ENCODE data around the gene IFI30. TPM values are rescaled to one million over a fixed set of nuclear protein-coding genes. Genes with fewer than 3 reads are reported as not detected.

The IFI30 gene
- total RNA-seq, 1 experiment from 2014 or later: 20.2 TPM

DNA sequence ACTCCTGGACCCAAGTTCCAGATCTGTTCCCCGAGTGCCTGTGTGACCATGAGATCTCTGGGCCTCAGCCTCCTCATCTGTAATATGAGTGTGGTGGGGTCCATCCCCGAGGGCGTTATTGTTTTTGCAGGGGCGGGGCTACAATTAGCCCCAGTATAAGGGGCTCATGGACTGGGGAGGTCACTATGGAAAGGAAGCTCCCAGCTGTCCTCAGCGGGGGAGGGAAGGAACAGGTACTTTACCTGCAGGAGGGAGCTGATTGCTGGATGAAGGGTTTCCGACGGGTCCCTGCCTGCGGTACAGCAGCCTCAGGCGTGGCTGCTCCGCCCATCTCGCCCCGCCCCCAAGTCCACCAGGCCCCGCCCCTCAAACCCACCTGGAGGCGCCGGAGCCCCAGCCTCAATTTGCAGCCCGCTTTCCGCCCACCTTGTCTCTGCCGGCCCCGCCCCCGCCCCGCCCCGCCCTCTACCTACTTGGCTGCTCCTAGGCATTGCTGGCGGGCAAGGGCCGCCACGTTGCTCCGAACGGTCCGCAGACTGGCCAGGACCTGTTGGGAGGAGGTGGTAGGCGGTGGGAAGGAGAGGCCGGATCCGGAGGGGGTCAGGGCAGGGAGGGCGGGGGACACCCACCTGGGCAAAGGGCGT lies 47.1 kb downstream of the IFI30 start:
- Mint-ChIP-seq H3K27ac (peak overlapping the region; percentile 88), H3K27me3 (ENCODE audit: low read depth) (peaks cover 24% of the 10 kb centered on the region), H3K4me3 (peak overlapping the region; percentile 70), H3K9me3 (no peaks in the 10 kb centered on the region), H3K4me1 (peaks cover 28% of the 10 kb centered on the region), H3K36me3 (no peaks in the 10 kb centered on the region)
- peak; percentile 18 for ATAC-seq
- POLR2A ChIA-PET: interaction anchor here (0.7 to 1.5 kb wide), 3 partner anchors 10 to 16 kb away, joined by 4 to 8 read pairs (median 5); partner anchors contain the start of gene RAB3A
- TF ChIP-seq, protein P1, sequence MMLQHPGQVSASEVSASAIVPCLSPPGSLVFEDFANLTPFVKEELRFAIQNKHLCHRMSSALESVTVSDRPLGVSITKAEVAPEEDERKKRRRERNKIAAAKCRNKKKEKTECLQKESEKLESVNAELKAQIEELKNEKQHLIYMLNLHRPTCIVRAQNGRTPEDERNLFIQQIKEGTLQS (CRISPR knock-in tag; conservative IDR thresholded peaks at IDR 0.05): no peak
- TF ChIP-seq SP1 (CRISPR knock-in tag; conservative IDR thresholded peaks at IDR 0.05): peak; percentile 49
- TF ChIP-seq TCF7 (CRISPR knock-in tag; IDR thresholded peaks at IDR 0.05; ENCODE audit: low read depth): no peak
- TF ChIP-seq, protein P2, sequence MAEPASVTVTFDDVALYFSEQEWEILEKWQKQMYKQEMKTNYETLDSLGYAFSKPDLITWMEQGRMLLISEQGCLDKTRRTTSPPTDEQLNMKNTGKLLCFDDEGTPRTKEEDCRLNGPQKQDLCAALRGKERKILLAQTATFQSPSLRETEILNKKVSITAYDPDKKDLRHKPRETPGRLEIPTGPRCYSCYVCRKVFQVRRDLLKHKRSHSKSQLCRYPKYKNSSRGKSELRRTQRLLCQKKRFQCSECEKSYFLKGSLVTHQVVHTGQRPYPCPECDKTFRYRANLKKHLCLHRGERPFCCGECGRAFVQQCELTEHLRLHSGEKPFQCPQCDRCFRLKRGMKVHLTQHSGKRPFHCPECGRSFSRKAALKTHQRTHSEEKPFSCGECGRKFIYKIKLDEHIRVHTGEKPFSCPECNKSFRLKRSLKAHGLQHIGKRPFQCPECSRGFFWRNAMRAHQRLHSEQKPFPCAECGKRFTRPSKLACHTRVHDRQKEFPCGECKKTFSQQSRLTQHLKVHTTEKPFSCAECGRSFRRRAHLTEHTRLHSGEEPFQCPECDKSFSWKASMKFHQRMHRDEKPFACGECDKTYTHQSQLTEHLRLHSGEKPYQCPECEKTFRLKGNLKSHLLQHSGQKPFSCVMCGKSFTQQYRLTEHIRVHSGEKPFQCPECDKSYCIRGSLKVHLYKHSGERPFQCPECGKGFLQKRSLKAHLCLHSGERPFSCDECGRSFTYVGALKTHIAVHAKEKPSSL (CRISPR knock-in tag; conservative IDR thresholded peaks at IDR 0.05): no peak
- CTCF ChIA-PET: interaction anchor here (0.6 to 3.6 kb wide), 20 partner anchors 11 to 198 kb away, joined by 3 to 50 read pairs (median 5); partner anchors contain the start of genes JUND, LSM4, RAB3A and SSBP4
- peak; percentile 93 for DNase-seq (ENCODE audit: low spot score)

GRCh38 chr19:18221815-18222725 lies 48.5 kb downstream of the IFI30 start:
- ChIA-PET CTCF (interaction anchor here (0.6 to 3.6 kb wide), 15 partner anchors 10 to 1062 kb away, joined by 3 to 50 read pairs (median 4); partner anchors contain the start of genes LSM4, RAB3A and SSBP4), POLR2A (no interaction called here)
- ATAC-seq: no peak
- Mint-ChIP-seq H3K27me3 (ENCODE audit: low read depth) (peaks cover 35% of the 10 kb centered on the region), H3K4me1 (peaks cover 30% of the 10 kb centered on the region), H3K36me3 (no peaks in the 10 kb centered on the region), H3K9me3 (no peaks in the 10 kb centered on the region), H3K27ac (no peak overlapping the region; the same call in 1 of the 2 replicates), H3K4me3 (peak overlapping the region; percentile 52)
- no peak for TF ChIP-seq TCF7 (CRISPR knock-in tag; IDR thresholded peaks at IDR 0.05; ENCODE audit: low read depth)
- no peak for TF ChIP-seq TP53 (CRISPR knock-in tag; IDR thresholded peaks at IDR 0.05)
- no peak for TF ChIP-seq JUN (CRISPR knock-in tag; IDR thresholded peaks at IDR 0.05)
- TF ChIP-seq, protein P3, sequence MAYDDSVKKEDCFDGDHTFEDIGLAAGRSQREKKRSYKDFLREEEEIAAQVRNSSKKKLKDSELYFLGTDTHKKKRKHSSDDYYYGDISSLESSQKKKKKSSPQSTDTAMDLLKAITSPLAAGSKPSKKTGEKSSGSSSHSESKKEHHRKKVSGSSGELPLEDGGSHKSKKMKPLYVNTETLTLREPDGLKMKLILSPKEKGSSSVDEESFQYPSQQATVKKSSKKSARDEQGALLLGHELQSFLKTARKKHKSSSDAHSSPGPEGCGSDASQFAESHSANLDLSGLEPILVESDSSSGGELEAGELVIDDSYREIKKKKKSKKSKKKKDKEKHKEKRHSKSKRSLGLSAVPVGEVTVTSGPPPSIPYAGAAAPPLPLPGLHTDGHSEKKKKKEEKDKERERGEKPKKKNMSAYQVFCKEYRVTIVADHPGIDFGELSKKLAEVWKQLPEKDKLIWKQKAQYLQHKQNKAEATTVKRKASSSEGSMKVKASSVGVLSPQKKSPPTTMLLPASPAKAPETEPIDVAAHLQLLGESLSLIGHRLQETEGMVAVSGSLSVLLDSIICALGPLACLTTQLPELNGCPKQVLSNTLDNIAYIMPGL (CRISPR knock-in tag; IDR thresholded peaks at IDR 0.05): no peak
- TF ChIP-seq RORB (CRISPR knock-in tag; IDR thresholded peaks at IDR 0.05): no peak
- DNase-seq (ENCODE audit: low spot score): no peak

DNA sequence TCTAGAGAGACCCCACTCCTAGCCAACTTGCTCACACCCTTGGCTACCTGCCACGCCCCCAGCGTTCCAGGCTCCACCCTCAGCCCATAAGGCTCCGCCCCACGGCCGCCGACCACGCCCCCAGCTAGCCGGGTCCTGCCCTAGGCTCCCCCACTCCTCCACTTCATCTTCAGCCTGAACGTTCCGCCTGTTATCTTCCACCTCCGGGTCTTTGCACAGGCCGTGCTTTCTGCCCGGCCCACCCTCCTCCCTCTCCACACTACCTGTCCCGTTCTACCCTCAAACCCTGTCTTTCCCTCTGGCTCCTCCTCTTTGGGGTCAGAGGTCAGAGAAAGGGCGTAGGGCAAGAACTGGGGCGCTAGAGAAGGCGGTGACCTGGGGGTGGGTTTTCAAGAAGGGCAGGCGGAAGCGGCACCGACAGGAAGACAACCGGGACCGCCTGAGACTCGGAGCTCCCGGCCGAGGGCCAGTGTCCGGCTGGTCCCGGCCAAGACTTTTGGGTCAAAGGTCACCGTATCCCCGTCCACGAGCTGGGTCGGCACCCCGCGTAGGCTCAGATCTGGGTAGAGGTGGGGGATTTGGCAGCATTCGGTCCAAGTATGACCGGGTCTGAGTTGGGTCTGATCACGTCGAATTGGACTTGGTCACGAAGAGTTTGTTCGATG lies 50.4 kb downstream of the IFI30 start:
- Mint-ChIP-seq H3K9me3 (no peaks in the 10 kb centered on the region), H3K36me3 (no peaks in the 10 kb centered on the region), H3K4me3 (peak overlapping the region; percentile 92), H3K27me3 (ENCODE audit: low read depth) (peaks cover 43% of the 10 kb centered on the region), H3K27ac (peak overlapping the region; percentile 100), H3K4me1 (peaks cover 30% of the 10 kb centered on the region)
- DNase-seq (ENCODE audit: low spot score): peak; percentile 95
- ChIA-PET POLR2A (interaction anchor here (0.9 to 2.1 kb wide), 8 partner anchors 9 to 73 kb away, joined by 3 to 26 read pairs (median 5); partner anchors contain the start of genes JUND and RAB3A), CTCF (interaction anchor here (0.5 to 3.9 kb wide), 31 partner anchors 9 to 226 kb away, joined by 3 to 72 read pairs (median 5); partner anchors contain the start of genes ARRDC2, GDF15, JUND and LSM4)
- ATAC-seq: peak; percentile 56
- TF ChIP-seq NR1H2 (CRISPR knock-in tag; IDR thresholded peaks at IDR 0.05): no peak
- no peak for TF ChIP-seq CREM (CRISPR knock-in tag; IDR thresholded peaks at IDR 0.05)
- TF ChIP-seq, protein P4, sequence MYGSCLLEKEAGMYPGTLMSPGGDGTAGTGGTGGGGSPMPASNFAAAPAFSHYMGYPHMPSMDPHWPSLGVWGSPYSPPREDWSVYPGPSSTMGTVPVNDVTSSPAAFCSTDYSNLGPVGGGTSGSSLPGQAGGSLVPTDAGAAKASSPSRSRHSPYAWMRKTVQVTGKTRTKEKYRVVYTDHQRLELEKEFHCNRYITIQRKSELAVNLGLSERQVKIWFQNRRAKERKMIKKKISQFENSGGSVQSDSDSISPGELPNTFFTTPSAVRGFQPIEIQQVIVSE (CRISPR knock-in tag; IDR thresholded peaks at IDR 0.05; ENCODE audit: borderline replicate concordance): no peak
- no peak for TF ChIP-seq PRRX2 (CRISPR knock-in tag; IDR thresholded peaks at IDR 0.05)
- no peak for TF ChIP-seq ZNF671 (CRISPR knock-in tag; IDR thresholded peaks at IDR 0.05)
- TF ChIP-seq NFE2L1 (CRISPR knock-in tag; IDR thresholded peaks at IDR 0.05): no peak
- TF ChIP-seq SP1 (CRISPR knock-in tag; conservative IDR thresholded peaks at IDR 0.05): peak; percentile 93
- TF ChIP-seq CREB1 (CRISPR knock-in tag; IDR thresholded peaks at IDR 0.05): no peak
- no peak for TF ChIP-seq ELF4 (CRISPR knock-in tag; IDR thresholded peaks at IDR 0.05; ENCODE audit: low read depth)
- TF ChIP-seq, protein P5, sequence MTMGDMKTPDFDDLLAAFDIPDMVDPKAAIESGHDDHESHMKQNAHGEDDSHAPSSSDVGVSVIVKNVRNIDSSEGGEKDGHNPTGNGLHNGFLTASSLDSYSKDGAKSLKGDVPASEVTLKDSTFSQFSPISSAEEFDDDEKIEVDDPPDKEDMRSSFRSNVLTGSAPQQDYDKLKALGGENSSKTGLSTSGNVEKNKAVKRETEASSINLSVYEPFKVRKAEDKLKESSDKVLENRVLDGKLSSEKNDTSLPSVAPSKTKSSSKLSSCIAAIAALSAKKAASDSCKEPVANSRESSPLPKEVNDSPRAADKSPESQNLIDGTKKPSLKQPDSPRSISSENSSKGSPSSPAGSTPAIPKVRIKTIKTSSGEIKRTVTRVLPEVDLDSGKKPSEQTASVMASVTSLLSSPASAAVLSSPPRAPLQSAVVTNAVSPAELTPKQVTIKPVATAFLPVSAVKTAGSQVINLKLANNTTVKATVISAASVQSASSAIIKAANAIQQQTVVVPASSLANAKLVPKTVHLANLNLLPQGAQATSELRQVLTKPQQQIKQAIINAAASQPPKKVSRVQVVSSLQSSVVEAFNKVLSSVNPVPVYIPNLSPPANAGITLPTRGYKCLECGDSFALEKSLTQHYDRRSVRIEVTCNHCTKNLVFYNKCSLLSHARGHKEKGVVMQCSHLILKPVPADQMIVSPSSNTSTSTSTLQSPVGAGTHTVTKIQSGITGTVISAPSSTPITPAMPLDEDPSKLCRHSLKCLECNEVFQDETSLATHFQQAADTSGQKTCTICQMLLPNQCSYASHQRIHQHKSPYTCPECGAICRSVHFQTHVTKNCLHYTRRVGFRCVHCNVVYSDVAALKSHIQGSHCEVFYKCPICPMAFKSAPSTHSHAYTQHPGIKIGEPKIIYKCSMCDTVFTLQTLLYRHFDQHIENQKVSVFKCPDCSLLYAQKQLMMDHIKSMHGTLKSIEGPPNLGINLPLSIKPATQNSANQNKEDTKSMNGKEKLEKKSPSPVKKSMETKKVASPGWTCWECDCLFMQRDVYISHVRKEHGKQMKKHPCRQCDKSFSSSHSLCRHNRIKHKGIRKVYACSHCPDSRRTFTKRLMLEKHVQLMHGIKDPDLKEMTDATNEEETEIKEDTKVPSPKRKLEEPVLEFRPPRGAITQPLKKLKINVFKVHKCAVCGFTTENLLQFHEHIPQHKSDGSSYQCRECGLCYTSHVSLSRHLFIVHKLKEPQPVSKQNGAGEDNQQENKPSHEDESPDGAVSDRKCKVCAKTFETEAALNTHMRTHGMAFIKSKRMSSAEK (CRISPR knock-in tag; IDR thresholded peaks at IDR 0.05; ENCODE audit: borderline replicate concordance): no peak
- TF ChIP-seq, protein P6, sequence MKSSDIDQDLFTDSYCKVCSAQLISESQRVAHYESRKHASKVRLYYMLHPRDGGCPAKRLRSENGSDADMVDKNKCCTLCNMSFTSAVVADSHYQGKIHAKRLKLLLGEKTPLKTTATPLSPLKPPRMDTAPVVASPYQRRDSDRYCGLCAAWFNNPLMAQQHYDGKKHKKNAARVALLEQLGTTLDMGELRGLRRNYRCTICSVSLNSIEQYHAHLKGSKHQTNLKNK (CRISPR knock-in tag; IDR thresholded peaks at IDR 0.05): no peak

All from WTC11 (cell line).